Endometrial microvascular endothelial cells (primary cell): ENCODE results near the gene PHTF1. TPM values are rescaled to one million over a fixed set of nuclear protein-coding genes. Genes with fewer than 3 reads are reported as not detected.

ENCODE experiments used
- in situ Hi-C: cut with HindIII; loops from 2 replicates; pipeline ENCODE4 v1.10.0; 2017; ENCODE audit warnings: low sequenced_read_pairs, low pct_unique_long_range_greater_than_20kb; ENCODE audit errors: inconsistent ontology term
- total RNA-seq: library from RNA; depleted of rRNA; stranded (reverse); fragments of >200 nt; gene quantifications from one replicate; pipeline ENCODE4 v1.2.3, GENCODE V29; 2015; ENCODE audit errors: inconsistent ontology term

Gene PHTF1
- total RNA-seq, 1 donor from 2014 or later, result 37.2 TPM

DNA sequence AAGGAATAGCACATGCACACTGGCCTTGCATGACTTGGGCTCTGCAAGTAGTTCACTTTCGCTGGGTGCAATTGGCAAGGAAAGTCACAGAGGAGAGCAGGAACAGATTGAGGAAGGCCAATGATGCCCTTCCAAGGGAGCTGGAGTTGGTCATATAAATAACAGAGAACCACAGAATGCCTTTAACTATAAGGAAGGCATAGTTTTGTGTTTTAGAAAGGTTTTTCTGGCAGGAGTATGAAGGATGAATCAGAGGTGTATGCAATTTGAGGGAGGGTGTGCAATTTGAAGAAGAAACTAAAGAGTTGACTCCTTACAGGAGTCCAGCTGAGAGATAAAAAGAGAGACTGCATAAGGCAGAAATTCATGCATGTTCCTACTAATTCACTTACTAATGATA is 112.1 kb downstream of the PHTF1 start:
- in situ Hi-C loops, result no loop called here

Other genes starting within 250 kb of the PHTF1 start
- 8.9 TPM for gene RSBN1, start 53.0 kb upstream of the PHTF1 start, total RNA-seq
- gene PTPN22, start 112.2 kb upstream of the PHTF1 start, total RNA-seq, result 26.9 TPM
- under 0.01 TPM for gene BCL2L15, start 128.1 kb upstream of the PHTF1 start, total RNA-seq
- 60.0 TPM for gene AP4B1, start 145.3 kb upstream of the PHTF1 start, total RNA-seq
- gene DCLRE1B, start 145.8 kb upstream of the PHTF1 start, total RNA-seq, result 8.2 TPM
- 31.6 TPM for gene HIPK1, start 169.8 kb upstream of the PHTF1 start, total RNA-seq
- not detected for gene OLFML3, start 220.0 kb upstream of the PHTF1 start, total RNA-seq